HFFc6 (cell line): Measurements from ENCODE around the gene IL17RD. TPM values are rescaled to one million over a fixed set of nuclear protein-coding genes. Genes with fewer than 3 reads are reported as not detected.

Experiments
- DNase-seq: peaks from one replicate; pipeline ENCODE4 v3.0.0-alpha.2; 2018
- H3K27ac Mint-ChIP-seq: 2 replicates; pipeline ENCODE4 v1.8.0; 2020; ENCODE audit warnings: mild to moderate bottlenecking, mixed read lengths
- H3K27me3 Mint-ChIP-seq: 2 replicates; pipeline ENCODE4 v1.8.0; 2021; ENCODE audit warnings: mild to moderate bottlenecking, moderate library complexity, mixed read lengths; ENCODE audit not compliant: insufficient read depth
- H3K36me3 Mint-ChIP-seq: 2 replicates; pipeline ENCODE4 v1.8.0; 2021; ENCODE audit warnings: low read depth, mixed read lengths
- H3K4me1 Mint-ChIP-seq: 2 replicates; pipeline ENCODE4 v1.8.0; 2020; ENCODE audit warnings: low read depth, mixed read lengths
- H3K4me3 Mint-ChIP-seq: 2 replicates; pipeline ENCODE4 v1.8.0; 2020; ENCODE audit warnings: mild to moderate bottlenecking, moderate library complexity, mixed read lengths
- H3K9me3 Mint-ChIP-seq: 2 replicates; pipeline ENCODE4 v1.8.0; 2020; ENCODE audit warnings: mild to moderate bottlenecking, mixed read lengths
- CTCF ChIP-seq: fragments of 200-600 bp; sonication (generic); IDR thresholded peaks from 2 replicates; pipeline ENCODE4 v1.5.0; 2021; ENCODE audit warnings: antibody characterized with exemption, mild to moderate bottlenecking
- total RNA-seq, 6 experiments: library from RNA; stranded (reverse); fragmentation: NEBNext Ultra II Directional; extraction: Animal tissue kit (Norgen Biotek cat#: 25700); gene quantifications; 2 replicates in 1 of 6; 3 replicates in 5 of 6; pipeline ENCODE4 v1.2.3, GENCODE V29; 2021

Gene IL17RD
- total RNA-seq, 6 experiments from 2014 or later, result 0.05 to 0.26 (median 0.13) TPM; not detected in 2

DNA sequence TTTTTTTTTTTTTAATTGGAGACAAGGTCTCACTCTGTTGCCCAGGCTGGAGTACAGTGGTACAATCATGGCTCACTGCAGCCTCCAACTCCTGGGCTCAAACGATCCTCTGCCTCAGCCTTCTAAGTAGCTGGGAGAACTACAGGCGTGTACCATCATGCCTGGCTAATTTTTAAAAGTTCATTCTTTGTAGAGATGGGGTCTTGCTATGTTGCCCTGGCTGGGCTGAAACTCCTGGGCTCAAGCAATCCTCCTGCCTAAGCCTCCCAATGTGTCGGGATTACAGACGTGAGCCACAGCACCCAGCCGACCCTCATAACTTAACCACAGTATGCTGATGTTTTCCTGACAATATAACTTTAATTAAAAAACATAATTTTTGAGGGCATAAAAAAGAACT lies 24.3 kb downstream of the IL17RD start:
- Mint-ChIP-seq H3K9me3 (no peaks in the 10 kb centered on the region), H3K27me3 (peaks cover 40% of the 10 kb centered on the region), H3K27ac (no peak overlapping the region), H3K4me1 (no peaks in the 10 kb centered on the region), H3K36me3 (no peaks in the 10 kb centered on the region), H3K4me3 (no peak overlapping the region)
- no peak for DNase-seq
- TF ChIP-seq CTCF, result no peak

GRCh38 chr3:57135964-57136719 lies 29.0 kb downstream of the IL17RD start:
- H3K9me3 Mint-ChIP-seq, result no peaks in the 10 kb centered on the region

DNA sequence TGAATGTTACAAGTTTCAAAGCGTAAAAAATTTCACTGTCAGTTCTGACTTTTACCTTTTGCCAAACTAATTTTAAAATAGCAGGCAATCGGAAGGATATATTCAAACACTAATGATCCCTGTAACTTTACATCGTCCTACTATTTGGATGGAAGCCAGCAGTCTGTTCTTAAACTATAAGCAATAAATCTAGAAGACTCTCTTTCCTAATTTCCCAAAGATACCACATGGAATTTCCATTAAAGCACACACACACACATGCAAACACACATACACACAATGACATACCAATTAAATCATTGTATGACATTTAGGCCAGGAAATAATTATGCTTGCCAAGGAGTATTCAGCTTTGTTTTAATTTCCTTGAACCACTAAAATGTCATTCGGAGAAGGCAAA lies 32.0 kb downstream of the IL17RD start:
- peaks cover 49% of the 10 kb centered on the region for H3K27me3 Mint-ChIP-seq
- no peaks in the 10 kb centered on the region for H3K9me3 Mint-ChIP-seq
- peaks cover 13% of the 10 kb centered on the region for H3K4me1 Mint-ChIP-seq
- no peak overlapping the region for H3K4me3 Mint-ChIP-seq
- DNase-seq, result no peak
- no peak overlapping the region for H3K27ac Mint-ChIP-seq
- no peaks in the 10 kb centered on the region for H3K36me3 Mint-ChIP-seq
- TF ChIP-seq CTCF, result no peak

More at GRCh38 chr3:57135964-57136719, 29.0 kb downstream of the IL17RD start:
- H3K4me3 Mint-ChIP-seq, result no peak overlapping the region
- TF ChIP-seq CTCF, result no peak
- no peak for DNase-seq
- H3K27ac Mint-ChIP-seq, result no peak overlapping the region
- no peaks in the 10 kb centered on the region for H3K4me1 Mint-ChIP-seq
- no peaks in the 10 kb centered on the region for H3K36me3 Mint-ChIP-seq
- H3K27me3 Mint-ChIP-seq, result peaks cover 40% of the 10 kb centered on the region

GRCh38 chr3:57132674-57133073 lies 32.5 kb downstream of the IL17RD start:
- H3K36me3 Mint-ChIP-seq, result no peaks in the 10 kb centered on the region
- TF ChIP-seq CTCF, result peak; percentile 41; the same call in 1 of the 2 replicates
- H3K4me3 Mint-ChIP-seq, result no peak overlapping the region
- no peak for DNase-seq
- H3K4me1 Mint-ChIP-seq, result peaks cover 18% of the 10 kb centered on the region
- H3K27me3 Mint-ChIP-seq, result peaks cover 51% of the 10 kb centered on the region
- H3K27ac Mint-ChIP-seq, result no peak overlapping the region
- H3K9me3 Mint-ChIP-seq, result no peaks in the 10 kb centered on the region

DNA sequence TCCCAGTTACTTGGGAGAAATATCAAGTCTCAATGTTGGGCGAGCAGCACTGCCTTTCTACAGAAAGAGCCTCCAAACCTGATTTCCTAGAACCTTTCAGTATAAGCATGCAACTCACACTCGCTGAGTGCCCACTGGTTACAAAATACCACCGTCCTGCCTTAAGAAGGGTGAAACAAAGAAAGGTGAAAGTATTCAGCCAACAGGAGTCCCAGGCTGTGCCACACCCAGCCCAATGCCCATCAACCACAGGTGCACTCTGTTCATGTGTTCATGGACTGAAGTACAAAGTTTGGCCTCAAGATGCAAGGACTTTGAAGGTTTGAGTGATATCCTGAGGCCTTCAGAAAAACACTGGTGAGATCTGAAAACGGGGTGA lies 34.0 kb downstream of the IL17RD start:
- no peaks in the 10 kb centered on the region for H3K9me3 Mint-ChIP-seq
- no peak for DNase-seq
- no peak for TF ChIP-seq CTCF
- peaks cover 45% of the 10 kb centered on the region for H3K27me3 Mint-ChIP-seq
- H3K27ac Mint-ChIP-seq, result no peak overlapping the region
- H3K4me3 Mint-ChIP-seq, result no peak overlapping the region
- no peaks in the 10 kb centered on the region for H3K36me3 Mint-ChIP-seq
- H3K4me1 Mint-ChIP-seq, result peaks cover 22% of the 10 kb centered on the region
